Calu3 (cell line): ENCODE data around the gene HMGA1. TPM values are rescaled to one million over a fixed set of nuclear protein-coding genes. Genes with fewer than 3 reads are reported as not detected.

Source experiments
- BruUV-seq: library from RNA; stranded (reverse); fragments of 400-500 nt; replicated peaks from 2 replicates; lab custom pipeline; 2021; lab: Mats Ljungman, UMichigan
- CTCF ChIA-PET: fragments of 300-600 bp; sonication (Branson Sonifier 250); formaldehyde crosslinking; loops from one replicate; lab custom pipeline; 2022; ENCODE audit warnings: antibody characterized with exemption; lab: Charles Lee
- DNase-seq: peaks from one replicate; pipeline ENCODE4 v3.0.0; 2022
- H3K27ac Mint-ChIP-seq: one replicate; pipeline ENCODE4 v1.8.0; 2022; ENCODE audit warnings: mixed read lengths; ENCODE audit not compliant: unreplicated experiment
- H3K27me3 Mint-ChIP-seq: one replicate; pipeline ENCODE4 v1.8.0; 2022; ENCODE audit warnings: mixed read lengths; ENCODE audit not compliant: unreplicated experiment
- H3K36me3 Mint-ChIP-seq: one replicate; pipeline ENCODE4 v1.8.0; 2022; ENCODE audit warnings: mild to moderate bottlenecking, moderate library complexity, mixed read lengths; ENCODE audit not compliant: insufficient read depth, unreplicated experiment
- H3K4me1 Mint-ChIP-seq: one replicate; pipeline ENCODE4 v1.8.0; 2022; ENCODE audit warnings: mild to moderate bottlenecking, low read depth, mixed read lengths; ENCODE audit not compliant: unreplicated experiment
- H3K4me3 Mint-ChIP-seq: one replicate; pipeline ENCODE4 v1.8.0; 2022; ENCODE audit warnings: mild to moderate bottlenecking, low read depth, moderate library complexity, mixed read lengths; ENCODE audit not compliant: unreplicated experiment
- H3K9me3 Mint-ChIP-seq: one replicate; pipeline ENCODE4 v1.8.0; 2022; ENCODE audit warnings: low read depth, mixed read lengths; ENCODE audit not compliant: unreplicated experiment
- intact Hi-C: fragments of 100-400 bp; cut with micrococcal nuclease; formaldehyde crosslinking; loops from one replicate; pipeline ENCODE4 v1.10.0; 2022; ENCODE audit not compliant: unreplicated experiment
- total RNA-seq: library from RNA; stranded (reverse); gene quantifications from 2 replicates; pipeline ENCODE4 v1.2.3, GENCODE V29; 2022
- TF ChIP-seq, protein P1 (sequence below): fragments of 200-600 bp; IDR thresholded peaks from one replicate; pipeline ENCODE4 v1.8.0; 2022; ENCODE audit warnings: antibody characterized with exemption; ENCODE audit not compliant: unreplicated experiment

HMGA1 gene
- total RNA-seq, 1 experiment from 2014 or later = 1,138 TPM

GRCh38 chr6:34237316-34237721 lies 646 bp downstream of the HMGA1 start:
- TF ChIP-seq, protein P1, sequence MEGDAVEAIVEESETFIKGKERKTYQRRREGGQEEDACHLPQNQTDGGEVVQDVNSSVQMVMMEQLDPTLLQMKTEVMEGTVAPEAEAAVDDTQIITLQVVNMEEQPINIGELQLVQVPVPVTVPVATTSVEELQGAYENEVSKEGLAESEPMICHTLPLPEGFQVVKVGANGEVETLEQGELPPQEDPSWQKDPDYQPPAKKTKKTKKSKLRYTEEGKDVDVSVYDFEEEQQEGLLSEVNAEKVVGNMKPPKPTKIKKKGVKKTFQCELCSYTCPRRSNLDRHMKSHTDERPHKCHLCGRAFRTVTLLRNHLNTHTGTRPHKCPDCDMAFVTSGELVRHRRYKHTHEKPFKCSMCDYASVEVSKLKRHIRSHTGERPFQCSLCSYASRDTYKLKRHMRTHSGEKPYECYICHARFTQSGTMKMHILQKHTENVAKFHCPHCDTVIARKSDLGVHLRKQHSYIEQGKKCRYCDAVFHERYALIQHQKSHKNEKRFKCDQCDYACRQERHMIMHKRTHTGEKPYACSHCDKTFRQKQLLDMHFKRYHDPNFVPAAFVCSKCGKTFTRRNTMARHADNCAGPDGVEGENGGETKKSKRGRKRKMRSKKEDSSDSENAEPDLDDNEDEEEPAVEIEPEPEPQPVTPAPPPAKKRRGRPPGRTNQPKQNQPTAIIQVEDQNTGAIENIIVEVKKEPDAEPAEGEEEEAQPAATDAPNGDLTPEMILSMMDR = no peak
- Mint-ChIP-seq H3K4me1 (peaks cover 63% of the 10 kb centered on the region), H3K27ac (peak overlapping the region; percentile 89), H3K27me3 (no peaks in the 10 kb centered on the region), H3K36me3 (peaks cover 75% of the 10 kb centered on the region), H3K9me3 (no peaks in the 10 kb centered on the region), H3K4me3 (peak overlapping the region; percentile 81)
- intact Hi-C loops = loop anchor here (5.0 kb wide), 1 partner anchor 520 kb away; no protein-coding TSS in a partner anchor
- DNase-seq = no peak
- CTCF ChIA-PET = interaction anchor here (0.6 to 1.4 kb wide), 12 partner anchors 9 to 179 kb away, joined by 3 to 20 read pairs (median 4); no protein-coding TSS in a partner anchor
- no TSS peak for BruUV-seq

- H3K27me3 Mint-ChIP-seq = no peaks in the 10 kb centered on the region
- H3K4me3 Mint-ChIP-seq = peak overlapping the region; percentile 81
- peak overlapping the region; percentile 97 for H3K27ac Mint-ChIP-seq
- H3K9me3 Mint-ChIP-seq = no peaks in the 10 kb centered on the region
- peak; percentile 91 for DNase-seq
- CTCF ChIA-PET = interaction anchor here (1.2 to 1.4 kb wide), 3 partner anchors 11 to 153 kb away, joined by 3 read pairs; no protein-coding TSS in a partner anchor
- TF ChIP-seq, protein P1 = peak; percentile 80
- peaks cover 82% of the 10 kb centered on the region for H3K36me3 Mint-ChIP-seq
- H3K4me1 Mint-ChIP-seq = peaks cover 66% of the 10 kb centered on the region
- intact Hi-C loops = loop anchor here (5.0 kb wide), 1 partner anchor 521 kb away; no protein-coding TSS in a partner anchor
- no TSS peak for BruUV-seq
Observed at GRCh38 chr6:34237722-34238584, 1.3 kb downstream of the HMGA1 start.

DNA sequence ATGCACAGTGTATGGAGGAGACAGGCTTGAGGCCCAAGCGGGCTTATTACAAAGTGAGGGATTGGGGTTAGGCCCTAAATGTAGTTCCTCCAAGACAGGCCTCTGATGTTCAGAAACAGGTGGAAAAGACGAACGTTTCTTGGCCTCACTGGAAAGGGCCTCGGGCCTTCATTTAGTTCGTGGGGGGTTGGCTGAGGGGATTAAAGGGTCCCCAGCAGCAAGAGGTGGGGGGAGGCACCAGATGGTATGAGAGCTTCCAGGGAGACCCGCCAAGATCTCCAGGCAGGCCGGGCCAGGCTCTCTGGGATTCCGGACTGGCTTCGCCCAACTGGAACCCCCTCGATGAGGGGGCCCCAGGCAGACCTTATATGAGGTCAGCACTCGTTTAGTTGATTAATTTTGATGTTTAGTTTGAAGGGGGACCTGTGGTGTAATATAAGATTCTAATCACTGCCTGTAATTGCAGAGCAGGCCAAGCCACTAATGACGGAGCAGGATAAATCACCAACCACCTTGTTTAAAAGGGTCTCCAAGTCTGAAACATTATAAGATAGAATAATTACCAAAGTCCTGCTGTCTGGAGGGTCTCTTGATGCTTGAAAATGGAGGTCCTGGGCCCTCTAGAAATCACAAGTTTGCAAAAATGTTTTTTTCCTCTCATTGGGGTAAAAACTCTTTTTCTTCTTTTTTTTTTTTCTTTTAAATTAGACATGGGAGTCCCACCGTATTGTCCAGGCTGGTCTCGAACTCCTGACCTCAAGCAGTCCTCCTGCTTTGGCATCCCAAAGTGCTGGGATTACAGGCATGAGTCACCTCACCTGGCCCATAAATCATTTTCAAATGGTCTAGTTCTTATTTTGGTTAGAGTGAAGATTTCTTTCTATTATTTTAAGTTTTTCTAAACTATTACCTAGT lies 2.2 kb downstream of the HMGA1 start:
- Mint-ChIP-seq H3K27ac (peak overlapping the region; percentile 97), H3K4me1 (peaks cover 66% of the 10 kb centered on the region), H3K27me3 (no peaks in the 10 kb centered on the region), H3K4me3 (peak overlapping the region; percentile 81), H3K36me3 (peaks cover 91% of the 10 kb centered on the region), H3K9me3 (no peaks in the 10 kb centered on the region)
- CTCF ChIA-PET = no interaction called here
- intact Hi-C loops = loop anchor here (5.0 kb wide), 1 partner anchor 522 kb away; no protein-coding TSS in a partner anchor
- TF ChIP-seq, protein P1 = no peak
- DNase-seq = no peak
- no TSS peak for BruUV-seq

DNA sequence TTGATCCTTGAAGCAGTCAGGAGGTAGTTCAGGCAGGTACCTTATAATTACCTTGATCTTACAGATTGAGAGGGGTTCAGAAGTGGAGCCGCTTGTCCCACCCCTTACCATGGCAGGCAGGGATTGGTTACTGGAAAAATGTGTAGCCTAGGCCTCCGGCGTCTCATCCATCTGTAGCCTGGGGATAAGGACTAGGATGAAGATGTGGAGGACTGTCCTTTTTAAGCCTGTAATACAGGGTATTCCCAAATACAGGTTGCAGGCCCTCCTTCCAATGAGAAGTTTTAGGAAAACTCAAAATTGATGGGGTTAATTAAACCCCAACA lies 2.8 kb downstream of the HMGA1 start:
- CTCF ChIA-PET = interaction anchor here (1.5 kb wide), 1 partner anchor 43 kb away, joined by 4 read pairs; no protein-coding TSS in a partner anchor
- Mint-ChIP-seq H3K27me3 (no peaks in the 10 kb centered on the region), H3K9me3 (no peaks in the 10 kb centered on the region), H3K4me3 (peak overlapping the region; percentile 81), H3K4me1 (peaks cover 66% of the 10 kb centered on the region), H3K27ac (peak overlapping the region; percentile 97), H3K36me3 (peaks cover 93% of the 10 kb centered on the region)
- TSS peak; percentile 39 for BruUV-seq
- no peak for DNase-seq
- intact Hi-C loops = loop anchor here (5.0 kb wide), 1 partner anchor 522 kb away; no protein-coding TSS in a partner anchor
- TF ChIP-seq, protein P1 = no peak
